Measurements from ENCODE around the gene PAPSS2.
"Not testable (repeated sequence)": the region's sequence is repeated elsewhere in the genome, so short reads cannot be mapped to it uniquely, and the experiment has no call there.

Gene PAPSS2

DNA sequence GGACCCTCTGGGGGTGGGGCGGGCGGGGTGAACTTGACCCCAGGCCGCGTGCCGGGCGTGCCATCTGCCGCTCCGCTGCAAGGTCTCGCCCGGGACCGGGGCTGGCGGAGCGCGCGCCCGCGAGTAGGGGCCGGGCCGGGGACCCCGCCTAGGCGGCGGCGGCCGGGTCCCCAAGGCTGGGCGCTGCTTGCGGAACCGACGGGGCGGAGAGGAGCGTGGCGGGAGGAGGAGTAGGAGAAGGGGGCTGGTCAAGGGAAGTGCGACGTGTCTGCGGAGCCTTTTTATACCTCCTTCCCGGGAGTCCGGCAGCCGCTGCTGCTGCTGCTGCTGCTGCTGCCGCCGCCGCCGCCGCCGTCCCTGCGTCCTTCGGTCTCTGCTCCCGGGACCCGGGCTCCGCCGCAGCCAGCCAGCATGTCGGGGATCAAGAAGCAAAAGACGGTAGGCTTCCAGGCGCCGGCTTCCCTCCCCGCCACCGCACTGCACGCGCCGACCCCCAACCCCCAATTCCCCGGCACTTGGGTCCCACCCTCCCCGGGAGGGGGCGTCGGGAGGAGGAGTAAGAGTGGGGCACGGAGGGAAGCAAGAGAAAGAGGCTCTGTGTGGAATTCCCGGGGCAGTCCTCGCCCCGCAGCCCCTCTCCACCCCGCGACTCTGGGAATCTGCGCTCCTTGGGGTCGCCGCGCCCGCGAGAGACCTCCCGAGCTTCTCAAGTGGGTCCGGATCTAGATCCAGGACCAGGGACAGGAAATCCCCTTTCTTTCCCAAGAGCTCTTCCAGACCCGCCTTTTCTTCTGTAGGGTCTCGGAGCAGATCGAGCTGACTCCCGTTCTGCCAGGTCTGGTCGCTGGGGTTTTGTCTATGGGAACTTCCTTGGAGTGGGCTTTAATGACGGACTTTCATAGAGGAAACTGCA is at the start of gene PAPSS2:
Gene PAPSS2 (plus strand): TSS at position 308 of the 913 bp plus-strand sequence. CDS start 104 bp downstream, at position 412.
- Histone ChIP-seq H3K4me3 (peak within 1 kb of the TSS; percentile 96), H3K27ac (peak within 1 kb of the TSS; percentile 85 to 94)
- no peak for TF ChIP-seq CTCF (IDR thresholded peaks at IDR 0.05)
- peak; percentile 81 for DNase-seq (ENCODE audit: low spot score)

DNA sequence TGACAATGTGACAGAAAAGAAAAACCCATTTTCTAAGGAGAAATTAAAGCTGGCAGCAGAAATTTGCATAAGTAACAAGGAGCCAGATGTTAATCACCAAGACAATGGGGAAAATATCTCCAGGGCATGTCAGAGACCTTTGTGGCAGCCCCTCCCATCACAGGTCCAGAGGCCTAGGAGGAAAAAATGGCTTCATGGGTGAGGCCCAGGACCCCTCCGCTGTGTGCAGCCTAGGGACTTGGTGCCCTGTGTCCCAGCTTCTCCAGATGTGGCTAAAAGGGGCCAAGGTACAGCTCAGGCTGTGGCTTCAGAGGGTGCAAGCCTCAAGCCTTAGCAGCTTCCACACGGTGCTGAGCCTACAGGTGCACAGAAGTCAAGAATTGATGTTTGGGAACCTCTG is 48.3 kb upstream of the PAPSS2 start:
- not testable (repeated sequence) for DNase-seq (ENCODE audit: low spot score); H3K4me3 ChIP-seq; H3K27ac ChIP-seq

GRCh38 chr10:87612115-87612514 is 47.6 kb upstream of the PAPSS2 start:
- Histone ChIP-seq H3K27ac (no peak overlapping the region), H3K4me3 (no peak overlapping the region)
- DNase-seq (ENCODE audit: low spot score): no peak
- TF ChIP-seq CTCF (IDR thresholded peaks at IDR 0.05): no peak

- DNase-seq (ENCODE audit: low spot score): no peak
- TF ChIP-seq CTCF (IDR thresholded peaks at IDR 0.05): no peak
- Histone ChIP-seq H3K4me3 (no peak overlapping the region), H3K27ac (no peak overlapping the region)
Measured at GRCh38 chr10:87613751-87614150, 45.9 kb upstream of the PAPSS2 start.

- no peak for DNase-seq (ENCODE audit: low spot score)
- no peak overlapping the region for H3K4me3 ChIP-seq
- no peak for TF ChIP-seq CTCF (IDR thresholded peaks at IDR 0.05)
- H3K27ac ChIP-seq: no peak overlapping the region
Measured at GRCh38 chr10:87615856-87616255, 43.8 kb upstream of the PAPSS2 start.

- DNase-seq (ENCODE audit: low spot score): no peak
- H3K27ac ChIP-seq: no peak overlapping the region
- TF ChIP-seq CTCF (IDR thresholded peaks at IDR 0.05): no peak
- H3K4me3 ChIP-seq: no peak overlapping the region
Measured at GRCh38 chr10:87617503-87617902, 42.2 kb upstream of the PAPSS2 start.

- DNase-seq (ENCODE audit: low spot score): no peak
- no peak overlapping the region for H3K4me3 ChIP-seq
- H3K27ac ChIP-seq: no peak overlapping the region
- no peak for TF ChIP-seq CTCF (IDR thresholded peaks at IDR 0.05)
Measured at GRCh38 chr10:87618566-87619423, 40.9 kb upstream of the PAPSS2 start.
